Measurements from ENCODE around the gene NEU3. TPM values are rescaled to one million over a fixed set of nuclear protein-coding genes. Genes with fewer than 3 reads are reported as not detected.
A peak's percentile ranks its signal among the peaks of the same experiment; 100 is the strongest.

The NEU3 gene
- polyA plus RNA-seq, 3 donors: 2.3 to 25.1 (median 3.9) TPM

DNA sequence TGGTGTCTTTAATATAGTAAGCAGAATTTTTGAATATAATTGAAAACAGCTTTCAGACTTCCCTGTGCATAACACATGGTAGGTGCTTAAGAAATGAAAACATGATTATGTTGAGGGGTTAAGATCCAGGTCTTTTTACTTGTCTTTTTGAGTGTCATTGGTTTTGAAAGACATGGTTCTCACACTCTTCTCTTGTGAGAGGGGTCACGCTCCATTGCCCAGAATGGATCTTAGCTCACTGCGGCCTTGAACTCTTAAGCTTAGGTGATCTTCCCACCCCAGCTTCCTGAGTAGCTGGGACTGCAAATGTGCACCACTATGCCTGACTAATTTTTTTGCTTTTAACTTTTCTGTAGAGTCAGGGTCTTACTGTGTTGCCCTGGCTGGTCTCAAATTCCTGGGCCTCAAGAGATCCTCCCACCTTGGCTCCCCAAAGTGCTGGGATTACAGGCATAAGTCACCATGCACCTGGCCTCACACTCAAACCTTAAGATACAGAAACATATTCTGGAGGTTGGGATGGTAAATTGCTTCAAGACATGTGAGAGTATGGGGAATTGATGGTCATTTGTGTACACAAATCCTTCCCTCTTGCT is 38.3 kb upstream of the NEU3 start:
- H3K36me3 ChIP-seq (replicated peaks in 1 of 2; ENCODE audit: control insufficient read depth in 1 of 2, insufficient read depth in 2 of 2, low read length in 2 of 2): peaks cover 4 to 28% of the 10 kb centered on the region in 2 donors
- Mint-ChIP-seq H3K9me3 (no peaks in the 10 kb centered on the region), H3K36me3 (peaks cover 12 to 33% of the 10 kb centered on the region in 2 donors), H3K27ac (peak overlapping the region in 6 of 7 donors; percentile 44 to 98 (median 81)), H3K27me3 (ENCODE audit: low read depth in 3 of 3) (peaks cover 0 to 3% (median 0%) of the 10 kb centered on the region in 3 donors), H3K4me3 (peak overlapping the region in 1 of 2 donors; percentile 96), H3K4me1 (peaks cover 37% of the 10 kb centered on the region)
- H3K9me3 ChIP-seq (replicated peaks in 1 of 2; ENCODE audit: control insufficient read depth in 1 of 2, insufficient read depth in 1 of 2, low read length in 2 of 2): no peaks in the 10 kb centered on the region
- peaks cover 34% of the 10 kb centered on the region for H4K20me1 ChIP-seq (ENCODE audit: insufficient read depth, low read length)
- peak overlapping the region; percentile 86 for H3K9ac ChIP-seq (ENCODE audit: insufficient read depth, low read length, poor library complexity, severe bottlenecking)
- H3K27ac ChIP-seq (ENCODE audit: low read depth in 1 of 2, low read length in 2 of 2): peak overlapping the region in 1 of 2 donors; percentile 92
- H3K79me2 ChIP-seq (ENCODE audit: insufficient read depth, low read length): peaks cover 68% of the 10 kb centered on the region
- peak overlapping the region in 1 of 3 experiments; percentile 80 for H3K4me3 ChIP-seq (replicated peaks in 1 of 3; ENCODE audit: low read depth in 2 of 3, low read length in 3 of 3)
- intact Hi-C loops (cut with micrococcal nuclease): loop anchor here in 1 of 2 donors (5.0 kb wide), 1 partner anchor 37 kb away; the partner anchor contains the start of gene NEU3
- WGBS (ENCODE audit: insufficient coverage): 100% methylated on average over 2 of the region's 2 CpGs
- DNase-seq: no peak
- peaks cover 19 to 25% of the 10 kb centered on the region in 2 donors for H3K4me1 ChIP-seq (ENCODE audit: control insufficient read depth in 1 of 2, insufficient read depth in 2 of 2, low read length in 2 of 2)
- TF ChIP-seq CTCF (IDR thresholded peaks at IDR 0.05): no peak
- H3K4me2 ChIP-seq (replicated peaks; ENCODE audit: extremely low read depth, low read length, poor library complexity, severe bottlenecking): peak overlapping the region; percentile 84
- no peaks in the 10 kb centered on the region for H3K27me3 ChIP-seq (ENCODE audit: control insufficient read depth in 2 of 2, insufficient read depth in 2 of 2, low read length in 2 of 2)
- H2AFZ ChIP-seq (ENCODE audit: insufficient read depth, low read depth, low read length, poor library complexity, severe bottlenecking): no peak overlapping the region

DNA sequence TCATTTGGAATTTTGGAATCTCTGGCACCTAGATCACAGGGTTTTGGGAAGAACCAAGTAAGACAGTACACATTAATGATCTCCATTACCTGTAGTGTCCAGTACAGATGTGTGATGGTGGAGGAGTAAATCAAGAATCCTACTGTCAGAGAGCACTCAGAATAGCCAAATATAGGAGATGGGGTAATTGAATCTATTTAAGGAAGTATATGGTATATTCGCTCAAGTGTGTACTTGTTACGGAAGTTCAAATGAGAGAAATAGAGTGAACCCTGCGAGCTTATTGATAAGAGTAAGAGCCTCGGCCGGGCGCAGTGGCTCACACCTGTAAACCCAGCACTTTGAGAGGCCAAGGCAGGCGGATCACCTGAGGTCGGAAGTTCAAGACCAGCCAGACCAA is 37.5 kb upstream of the NEU3 start:
- Mint-ChIP-seq H3K27me3 (ENCODE audit: low read depth in 3 of 3) (peaks cover 0 to 3% (median 0%) of the 10 kb centered on the region in 3 donors), H3K9me3 (no peaks in the 10 kb centered on the region), H3K4me1 (peaks cover 42% of the 10 kb centered on the region), H3K4me3 (peak overlapping the region in 1 of 2 donors; percentile 3), H3K36me3 (peaks cover 13 to 36% of the 10 kb centered on the region in 2 donors), H3K27ac (peak overlapping the region in 2 of 7 donors; percentile 30 to 66)
- no peak overlapping the region for H3K4me2 ChIP-seq (replicated peaks; ENCODE audit: extremely low read depth, low read length, poor library complexity, severe bottlenecking)
- H3K36me3 ChIP-seq (replicated peaks in 1 of 2; ENCODE audit: control insufficient read depth in 1 of 2, insufficient read depth in 2 of 2, low read length in 2 of 2): peaks cover 4 to 29% of the 10 kb centered on the region in 2 donors
- 93% methylated on average over 8 of the region's 8 CpGs for WGBS (ENCODE audit: insufficient coverage)
- H3K4me1 ChIP-seq (ENCODE audit: control insufficient read depth in 1 of 2, insufficient read depth in 2 of 2, low read length in 2 of 2): peaks cover 19 to 25% of the 10 kb centered on the region in 2 donors
- intact Hi-C loops (cut with micrococcal nuclease): loop anchor here in 1 of 2 donors (5.0 kb wide), 1 partner anchor 36 kb away; the partner anchor contains the start of gene NEU3
- H2AFZ ChIP-seq (ENCODE audit: insufficient read depth, low read depth, low read length, poor library complexity, severe bottlenecking): no peak overlapping the region
- H3K9ac ChIP-seq (ENCODE audit: insufficient read depth, low read length, poor library complexity, severe bottlenecking): no peak overlapping the region
- peaks cover 74% of the 10 kb centered on the region for H3K79me2 ChIP-seq (ENCODE audit: insufficient read depth, low read length)
- H3K27ac ChIP-seq (ENCODE audit: low read depth in 1 of 2, low read length in 2 of 2): peak overlapping the region in 1 of 2 donors; percentile 48
- H3K9me3 ChIP-seq (replicated peaks in 1 of 2; ENCODE audit: control insufficient read depth in 1 of 2, insufficient read depth in 1 of 2, low read length in 2 of 2): no peaks in the 10 kb centered on the region
- H3K4me3 ChIP-seq (replicated peaks in 1 of 3; ENCODE audit: low read depth in 2 of 3, low read length in 3 of 3): no peak overlapping the region
- H4K20me1 ChIP-seq (ENCODE audit: insufficient read depth, low read length): peaks cover 40% of the 10 kb centered on the region
- TF ChIP-seq CTCF (IDR thresholded peaks at IDR 0.05): no peak
- DNase-seq: no peak
- H3K27me3 ChIP-seq (ENCODE audit: control insufficient read depth in 2 of 2, insufficient read depth in 2 of 2, low read length in 2 of 2): no peaks in the 10 kb centered on the region
